ENCODE data around the gene GPALPP1. TPM values are rescaled to one million over a fixed set of nuclear protein-coding genes. Genes with fewer than 3 reads are reported as not detected.

The GPALPP1 gene
- total RNA-seq, 2 experiments from 2014 or later, result 18.9 to 20.8 TPM

DNA sequence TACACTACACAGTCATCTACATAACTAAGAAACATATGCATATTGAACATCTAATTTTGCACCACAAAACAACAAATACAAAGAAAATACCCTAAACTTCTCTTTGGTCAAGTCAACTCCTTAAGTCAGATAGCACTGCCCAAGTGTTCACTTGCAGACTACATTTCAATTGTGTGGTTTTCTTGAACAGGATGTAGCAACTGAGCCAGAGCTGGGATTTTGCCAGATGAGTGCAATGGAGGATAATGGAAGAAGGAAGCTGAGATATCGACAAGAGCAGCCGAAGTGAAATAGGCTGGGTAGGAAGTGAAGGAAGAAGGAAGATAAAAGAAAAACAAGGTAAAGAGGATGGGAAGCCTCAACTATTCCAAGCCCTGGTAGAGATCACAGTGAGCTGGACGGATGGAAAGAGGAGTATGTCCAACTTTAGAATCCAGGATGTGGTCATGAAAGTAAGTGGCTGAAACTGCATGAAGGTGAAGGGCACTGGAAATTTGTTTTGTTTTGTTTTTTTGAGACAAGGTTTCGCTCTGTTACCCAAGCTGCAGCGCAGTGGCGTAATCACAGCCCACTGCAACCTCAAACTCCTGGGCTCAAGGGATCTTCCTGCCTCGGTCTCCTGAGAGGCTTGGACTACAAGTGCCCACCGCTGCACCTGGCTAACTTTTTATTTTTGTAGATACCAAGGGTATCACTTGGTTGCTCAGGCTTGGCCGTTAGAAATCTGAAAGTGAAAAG, 15.1 kb upstream of the GPALPP1 start:
- peaks cover 29% of the 10 kb centered on the region for H3K36me3 ChIP-seq (ENCODE audit: insufficient read depth, low read length)
- intact Hi-C loops (cut with DNase I, micrococcal nuclease), result loop anchor here (5.0 kb wide), 2 partner anchors 57 to 1067 kb away; no protein-coding TSS in a partner anchor
- peaks cover 13% of the 10 kb centered on the region for H3K36me3 Mint-ChIP-seq (ENCODE audit: low read depth)
- POLR2A ChIA-PET, result no interaction called here
- no peak overlapping the region for H3K4me3 Mint-ChIP-seq
- no peak overlapping the region for H3K27ac Mint-ChIP-seq
- no peaks in the 10 kb centered on the region for H3K4me1 ChIP-seq (ENCODE audit: insufficient read depth, low read length)
- no peaks in the 10 kb centered on the region for H3K9me3 Mint-ChIP-seq
- no peaks in the 10 kb centered on the region for H3K9me3 ChIP-seq (ENCODE audit: control insufficient read depth in 1 of 2, insufficient read depth in 1 of 2, low read length in 2 of 2)
- TF ChIP-seq, protein P1, sequence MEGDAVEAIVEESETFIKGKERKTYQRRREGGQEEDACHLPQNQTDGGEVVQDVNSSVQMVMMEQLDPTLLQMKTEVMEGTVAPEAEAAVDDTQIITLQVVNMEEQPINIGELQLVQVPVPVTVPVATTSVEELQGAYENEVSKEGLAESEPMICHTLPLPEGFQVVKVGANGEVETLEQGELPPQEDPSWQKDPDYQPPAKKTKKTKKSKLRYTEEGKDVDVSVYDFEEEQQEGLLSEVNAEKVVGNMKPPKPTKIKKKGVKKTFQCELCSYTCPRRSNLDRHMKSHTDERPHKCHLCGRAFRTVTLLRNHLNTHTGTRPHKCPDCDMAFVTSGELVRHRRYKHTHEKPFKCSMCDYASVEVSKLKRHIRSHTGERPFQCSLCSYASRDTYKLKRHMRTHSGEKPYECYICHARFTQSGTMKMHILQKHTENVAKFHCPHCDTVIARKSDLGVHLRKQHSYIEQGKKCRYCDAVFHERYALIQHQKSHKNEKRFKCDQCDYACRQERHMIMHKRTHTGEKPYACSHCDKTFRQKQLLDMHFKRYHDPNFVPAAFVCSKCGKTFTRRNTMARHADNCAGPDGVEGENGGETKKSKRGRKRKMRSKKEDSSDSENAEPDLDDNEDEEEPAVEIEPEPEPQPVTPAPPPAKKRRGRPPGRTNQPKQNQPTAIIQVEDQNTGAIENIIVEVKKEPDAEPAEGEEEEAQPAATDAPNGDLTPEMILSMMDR (IDR thresholded peaks at IDR 0.05), result no peak
- H3K27me3 ChIP-seq (ENCODE audit: control insufficient read depth in 1 of 2, insufficient read depth in 2 of 2, low read length in 2 of 2), result no peaks in the 10 kb centered on the region
- ATAC-seq (ENCODE audit: poor library complexity) (no peak), DNase-seq (no peak)
- H3K27ac ChIP-seq (ENCODE audit: low read depth in 1 of 2, low read length in 2 of 2), result no peak overlapping the region
- CTCF ChIA-PET, result no interaction called here
- no peaks in the 10 kb centered on the region for H3K4me1 Mint-ChIP-seq (ENCODE audit: low read depth)
- no peaks in the 10 kb centered on the region for H3K27me3 Mint-ChIP-seq
- H3K4me3 ChIP-seq (ENCODE audit: low read length), result no peak overlapping the region

DNA sequence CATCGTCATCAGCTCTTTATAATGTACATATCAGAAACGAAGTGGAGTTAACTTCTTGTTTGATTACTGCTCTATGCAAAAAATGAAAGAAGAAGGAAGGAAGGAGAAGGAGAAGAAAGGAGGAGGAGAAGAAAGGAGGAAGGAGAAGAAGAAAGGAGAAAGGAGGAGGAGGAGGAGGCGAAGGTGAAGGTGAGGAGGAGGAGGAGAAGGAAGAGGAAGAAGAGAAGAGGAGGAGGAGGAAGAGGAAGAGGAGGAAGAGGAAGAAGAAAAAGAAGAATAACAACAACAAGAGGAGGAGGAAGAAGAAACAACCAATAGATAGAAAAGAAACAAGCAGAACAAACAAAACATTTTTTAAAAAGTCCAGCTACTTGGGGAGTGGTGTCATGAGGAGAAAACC, 13.1 kb upstream of the GPALPP1 start:
- H3K27ac ChIP-seq (ENCODE audit: low read depth in 1 of 2, low read length in 2 of 2), result no peak overlapping the region
- no peaks in the 10 kb centered on the region for H3K27me3 ChIP-seq (ENCODE audit: control insufficient read depth in 1 of 2, insufficient read depth in 2 of 2, low read length in 2 of 2)
- Mint-ChIP-seq H3K9me3 (no peaks in the 10 kb centered on the region), H3K27ac (no peak overlapping the region), H3K27me3 (no peaks in the 10 kb centered on the region), H3K4me3 (no peak overlapping the region), H3K4me1 (ENCODE audit: low read depth) (no peaks in the 10 kb centered on the region), H3K36me3 (ENCODE audit: low read depth) (peaks cover 29% of the 10 kb centered on the region)
- no peak for ATAC-seq (ENCODE audit: poor library complexity)
- H3K4me3 ChIP-seq (ENCODE audit: low read length), result no peak overlapping the region
- intact Hi-C loops (cut with DNase I, micrococcal nuclease), result no loop called here
- CTCF ChIA-PET, result interaction anchor here (0.7 kb wide), 1 partner anchor 333 kb away, joined by 5 read pairs; no protein-coding TSS in a partner anchor
- H3K9me3 ChIP-seq (ENCODE audit: control insufficient read depth in 1 of 2, insufficient read depth in 1 of 2, low read length in 2 of 2), result no peaks in the 10 kb centered on the region
- TF ChIP-seq, protein P1 (IDR thresholded peaks at IDR 0.05), result no peak
- H3K36me3 ChIP-seq (ENCODE audit: insufficient read depth, low read length), result peaks cover 42% of the 10 kb centered on the region
- POLR2A ChIA-PET, result no interaction called here
- no peaks in the 10 kb centered on the region for H3K4me1 ChIP-seq (ENCODE audit: insufficient read depth, low read length)
- no peak for DNase-seq

DNA sequence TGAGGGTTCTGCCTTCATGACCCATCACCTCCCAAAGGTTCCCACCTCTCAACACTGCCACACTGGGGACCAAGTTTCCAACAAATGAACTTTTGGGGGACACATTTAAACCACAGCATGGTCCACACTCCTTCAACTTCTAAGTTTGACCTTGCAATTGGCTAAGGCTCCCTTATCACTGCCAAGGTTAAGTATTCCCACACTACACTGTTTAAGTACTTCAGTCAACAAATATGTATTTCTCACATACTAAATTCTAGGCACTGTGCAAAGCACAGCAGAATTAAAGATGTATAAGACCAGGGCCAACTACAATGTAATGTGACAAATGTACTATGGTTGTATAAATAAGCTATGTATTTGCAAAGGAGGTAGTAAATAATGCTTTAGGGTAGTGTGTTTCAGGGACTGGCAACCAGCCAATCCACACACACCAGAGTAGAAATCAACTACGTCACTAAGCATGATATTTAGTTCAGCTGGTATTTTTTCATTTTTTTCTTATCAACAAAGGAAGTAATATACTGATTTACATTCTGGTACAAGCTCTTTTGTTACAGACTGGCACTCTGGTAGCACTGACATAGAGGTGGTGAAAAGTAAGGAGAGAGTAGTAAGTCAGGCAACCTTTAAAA, 12.3 kb upstream of the GPALPP1 start:
- no peak for ATAC-seq (ENCODE audit: poor library complexity)
- Histone ChIP-seq H3K36me3 (ENCODE audit: insufficient read depth, low read length) (peaks cover 42% of the 10 kb centered on the region), H3K27ac (ENCODE audit: low read depth in 1 of 2, low read length in 2 of 2) (no peak overlapping the region), H3K4me3 (ENCODE audit: low read length) (no peak overlapping the region), H3K4me1 (ENCODE audit: insufficient read depth, low read length) (no peaks in the 10 kb centered on the region), H3K27me3 (ENCODE audit: control insufficient read depth in 1 of 2, insufficient read depth in 2 of 2, low read length in 2 of 2) (no peaks in the 10 kb centered on the region), H3K9me3 (ENCODE audit: control insufficient read depth in 1 of 2, insufficient read depth in 1 of 2, low read length in 2 of 2) (no peaks in the 10 kb centered on the region)
- TF ChIP-seq, protein P1 (IDR thresholded peaks at IDR 0.05), result no peak
- intact Hi-C loops (cut with DNase I, micrococcal nuclease), result no loop called here
- no peaks in the 10 kb centered on the region for H3K4me1 Mint-ChIP-seq (ENCODE audit: low read depth)
- ChIA-PET POLR2A (no interaction called here), CTCF (no interaction called here)
- no peak for DNase-seq
- H3K27me3 Mint-ChIP-seq, result no peaks in the 10 kb centered on the region
- no peak overlapping the region for H3K27ac Mint-ChIP-seq
- H3K9me3 Mint-ChIP-seq, result no peaks in the 10 kb centered on the region
- H3K36me3 Mint-ChIP-seq (ENCODE audit: low read depth), result peaks cover 29% of the 10 kb centered on the region
- no peak overlapping the region for H3K4me3 Mint-ChIP-seq
